AG04450 (cell line): Measurements from ENCODE around the gene KMT2B. TPM values are rescaled to one million over a fixed set of nuclear protein-coding genes. Genes with fewer than 3 reads are reported as not detected.
"Not testable (repeated sequence)": the region's sequence is repeated elsewhere in the genome, so short reads cannot be mapped to it uniquely, and the experiment has no call there.

Experiments
- CTCF ChIA-PET: fragments of 300-600, 350-600 bp; formaldehyde crosslinking; extraction: SDS; loops from one replicate; lab custom pipeline; 2022; ENCODE audit warnings: antibody characterized with exemption, inconsistent platforms; lab: Charles Lee
- POLR2A ChIA-PET: fragments of 350-600 bp; formaldehyde crosslinking; extraction: SDS; loops from one replicate; lab custom pipeline; 2021; ENCODE audit warnings: antibody characterized with exemption, inconsistent platforms; lab: Yijun Ruan, JAX
- DNase-seq: peaks from one replicate; pipeline ENCODE4 v3.0.0-alpha.2; 2011; ENCODE audit warnings: low read depth, low spot score
- H3K27ac ChIP-seq: one replicate; pipeline ENCODE4 v1.5.1; 2012; ENCODE audit warnings: low read depth, low read length, control low read depth
- H3K27me3 ChIP-seq: one replicate; pipeline ENCODE4 v1.6.0; 2012; ENCODE audit warnings: low read length; ENCODE audit not compliant: control insufficient read depth, insufficient read depth
- H3K4me3 ChIP-seq: 2 replicates; pipeline ENCODE4 v1.5.1; 2011; ENCODE audit warnings: mild to moderate bottlenecking, low read depth, low read length, control low read depth
- H3K9me3 ChIP-seq: 2 replicates; pipeline ENCODE4 v1.5.1; 2012; ENCODE audit warnings: low read length; ENCODE audit not compliant: control insufficient read depth, insufficient read depth
- CTCF ChIP-seq: IDR thresholded peaks from 2 replicates; pipeline ENCODE4 v1.5.1; 2011; ENCODE audit warnings: low read depth, low read length, control low read depth, inconsistent platforms
- polyA plus RNA-seq: library from polyadenylated mRNA; depleted of rRNA; stranded (reverse); fragments of >200 nt; gene quantifications from 2 replicates; pipeline ENCODE4 v1.2.3, GENCODE V29; 2011

Gene KMT2B
- polyA plus RNA-seq, 1 experiment = 6.1 TPM

- ChIA-PET CTCF (interaction anchor here (0.6 kb wide), 1 partner anchor 15 kb away, joined by 3 read pairs; no protein-coding TSS in a partner anchor), POLR2A (no interaction called here)
- H3K27ac ChIP-seq = peak overlapping the region; percentile 11
- no peak for TF ChIP-seq CTCF
- DNase-seq = no peak
- peaks cover 11% of the 10 kb centered on the region for H3K27me3 ChIP-seq
- H3K9me3 ChIP-seq = no peaks in the 10 kb centered on the region; the same call in 1 of the 2 replicates
- H3K4me3 ChIP-seq = peak overlapping the region; percentile 48
Observed at GRCh38 chr19:35673121-35673804, 44.5 kb upstream of the KMT2B start.

DNA sequence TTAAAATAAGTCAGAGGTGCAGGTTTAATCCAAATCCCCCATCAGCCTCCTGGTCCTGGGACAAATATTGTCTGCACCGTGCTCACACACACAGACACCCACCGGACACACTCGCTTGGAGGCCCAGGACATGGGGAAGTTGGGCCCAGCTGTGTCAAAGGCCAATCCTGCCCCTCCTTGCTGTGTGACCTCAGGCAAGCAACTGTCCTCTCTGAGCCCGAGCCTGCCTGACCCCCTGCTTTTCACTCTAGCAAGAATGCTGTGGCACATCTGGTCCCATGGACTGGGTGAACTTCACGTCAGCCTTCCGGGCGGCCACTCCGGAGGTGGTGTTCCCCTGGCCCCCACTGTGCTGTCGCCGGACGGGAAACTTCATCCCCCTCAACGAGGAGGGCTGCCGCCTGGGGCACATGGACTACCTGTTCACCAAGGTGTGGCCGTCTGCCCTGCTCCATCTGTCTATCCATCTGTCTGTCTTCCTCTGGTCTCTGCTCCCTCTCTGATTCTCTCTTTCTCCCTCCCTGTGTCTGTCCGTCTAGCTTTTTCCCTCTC lies 42.1 kb upstream of the KMT2B start:
- no peak for TF ChIP-seq CTCF
- peaks cover 5% of the 10 kb centered on the region for H3K27me3 ChIP-seq
- no peak overlapping the region for H3K27ac ChIP-seq
- ChIA-PET CTCF (no interaction called here), POLR2A (no interaction called here)
- no peak for DNase-seq
- no peaks in the 10 kb centered on the region; the same call in 1 of the 2 replicates for H3K9me3 ChIP-seq
- H3K4me3 ChIP-seq = no peak overlapping the region

DNA sequence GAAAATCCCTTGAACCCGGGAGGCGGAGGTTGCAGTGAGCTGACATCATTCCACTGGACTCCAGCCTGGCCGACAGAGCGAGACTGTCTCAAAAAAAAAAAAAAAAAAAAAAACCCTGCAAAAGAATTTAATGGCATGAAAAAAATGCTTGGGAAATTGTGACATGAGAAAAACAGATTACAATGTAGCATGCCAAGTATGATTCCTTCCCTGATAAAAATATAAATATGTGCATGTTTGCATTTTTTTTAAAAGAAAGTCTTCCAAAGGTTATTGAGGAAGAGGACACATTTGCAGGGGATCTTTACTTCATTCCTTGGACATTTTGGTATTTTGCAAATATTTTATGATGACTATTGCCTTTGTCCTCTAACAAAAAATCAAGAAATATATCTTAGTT lies 28.0 kb upstream of the KMT2B start:
- DNase-seq = no peak
- POLR2A ChIA-PET = no interaction called here

GRCh38 chr19:35691106-35691505 lies 26.7 kb upstream of the KMT2B start:
- H3K27me3 ChIP-seq, H3K4me3 ChIP-seq, CTCF ChIA-PET, H3K27ac ChIP-seq, POLR2A ChIA-PET, H3K9me3 ChIP-seq, DNase-seq: not testable (repeated sequence)

More for the DNA sequence above, 28.0 kb upstream of the KMT2B start:
- no peak for TF ChIP-seq CTCF
- Histone ChIP-seq H3K27me3 (no peaks in the 10 kb centered on the region), H3K9me3 (no peaks in the 10 kb centered on the region), H3K27ac (no peak overlapping the region), H3K4me3 (no peak overlapping the region)
- CTCF ChIA-PET = no interaction called here

GRCh38 chr19:35692010-35692409 lies 25.8 kb upstream of the KMT2B start:
- TF ChIP-seq CTCF = no peak
- ChIA-PET CTCF (interaction anchor here (0.6 to 3.2 kb wide), 9 partner anchors 8 to 551 kb away, joined by 3 to 23 read pairs (median 6); partner anchors contain the start of gene LIN37), POLR2A (no interaction called here)
- Histone ChIP-seq H3K4me3 (no peak overlapping the region), H3K9me3 (no peaks in the 10 kb centered on the region), H3K27me3 (peaks cover 4% of the 10 kb centered on the region), H3K27ac (no peak overlapping the region)
- DNase-seq = no peak
